ENCODE results near the gene DSCAML1.

DNA sequence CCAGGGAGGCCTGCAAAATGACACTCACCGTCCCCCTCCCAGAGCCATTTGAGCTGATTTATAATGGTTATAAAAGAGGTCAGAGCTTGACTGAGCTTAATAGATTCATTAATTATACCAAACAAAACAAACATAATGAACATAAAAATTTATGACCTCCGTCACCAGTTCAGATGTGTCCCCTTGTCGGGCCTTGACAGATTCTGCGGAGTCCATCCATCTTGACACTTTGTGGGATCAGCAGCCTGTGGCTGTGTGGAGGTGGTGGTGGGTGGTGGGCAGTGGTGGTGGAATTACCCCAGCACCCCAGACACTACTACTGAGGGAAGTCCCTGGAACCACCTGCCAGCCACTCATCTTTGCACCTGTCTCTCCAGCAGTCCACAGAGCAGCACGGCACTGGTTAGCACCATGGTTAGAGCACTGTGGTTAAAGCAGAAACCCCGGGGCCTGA is 83.5 kb downstream of the DSCAML1 start:
- no peak for TF ChIP-seq JUND (IDR thresholded peaks at IDR 0.05)
- TF ChIP-seq RAD21 (IDR thresholded peaks at IDR 0.05; ENCODE audit: low read depth) = no peak
- no peak for TF ChIP-seq EZH2 (IDR thresholded peaks at IDR 0.05)
- TF ChIP-seq, protein P1, sequence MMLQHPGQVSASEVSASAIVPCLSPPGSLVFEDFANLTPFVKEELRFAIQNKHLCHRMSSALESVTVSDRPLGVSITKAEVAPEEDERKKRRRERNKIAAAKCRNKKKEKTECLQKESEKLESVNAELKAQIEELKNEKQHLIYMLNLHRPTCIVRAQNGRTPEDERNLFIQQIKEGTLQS (IDR thresholded peaks at IDR 0.05) = no peak
- TF ChIP-seq, protein P2, sequence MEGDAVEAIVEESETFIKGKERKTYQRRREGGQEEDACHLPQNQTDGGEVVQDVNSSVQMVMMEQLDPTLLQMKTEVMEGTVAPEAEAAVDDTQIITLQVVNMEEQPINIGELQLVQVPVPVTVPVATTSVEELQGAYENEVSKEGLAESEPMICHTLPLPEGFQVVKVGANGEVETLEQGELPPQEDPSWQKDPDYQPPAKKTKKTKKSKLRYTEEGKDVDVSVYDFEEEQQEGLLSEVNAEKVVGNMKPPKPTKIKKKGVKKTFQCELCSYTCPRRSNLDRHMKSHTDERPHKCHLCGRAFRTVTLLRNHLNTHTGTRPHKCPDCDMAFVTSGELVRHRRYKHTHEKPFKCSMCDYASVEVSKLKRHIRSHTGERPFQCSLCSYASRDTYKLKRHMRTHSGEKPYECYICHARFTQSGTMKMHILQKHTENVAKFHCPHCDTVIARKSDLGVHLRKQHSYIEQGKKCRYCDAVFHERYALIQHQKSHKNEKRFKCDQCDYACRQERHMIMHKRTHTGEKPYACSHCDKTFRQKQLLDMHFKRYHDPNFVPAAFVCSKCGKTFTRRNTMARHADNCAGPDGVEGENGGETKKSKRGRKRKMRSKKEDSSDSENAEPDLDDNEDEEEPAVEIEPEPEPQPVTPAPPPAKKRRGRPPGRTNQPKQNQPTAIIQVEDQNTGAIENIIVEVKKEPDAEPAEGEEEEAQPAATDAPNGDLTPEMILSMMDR (IDR thresholded peaks at IDR 0.05 in 2 of 3, conservative IDR thresholded peaks at IDR 0.05 in 1 of 3; ENCODE audit: borderline replicate concordance in 1 of 3, insufficient read depth in 1 of 3, low read depth in 2 of 3, low read length in 2 of 3) = no peak
- no peak for TF ChIP-seq POLR2AphosphoS5 (IDR thresholded peaks at IDR 0.05; ENCODE audit: low read depth, low read length)

Measured in HCT116 (cell line).